ENCODE measurements around the gene RAB37. TPM values are rescaled to one million over a fixed set of nuclear protein-coding genes. Genes with fewer than 3 reads are reported as not detected.
A peak's percentile ranks its signal among the peaks of the same experiment; 100 is the strongest.

Gene RAB37
- total and polyA plus RNA-seq, 2 of the 13 experiments (the other 11 are each of a cell fraction or from before 2014, with no cell fraction given): 0.91 to 3.7 TPM

GRCh38 chr17:74738051-74738996 lies 1.3 kb downstream of the RAB37 start (continued):
- no peak for TF ChIP-seq ZUFSP (CRISPR knock-in tag; IDR thresholded peaks at IDR 0.05; ENCODE audit: borderline replicate concordance)
- TF ChIP-seq, protein P1, sequence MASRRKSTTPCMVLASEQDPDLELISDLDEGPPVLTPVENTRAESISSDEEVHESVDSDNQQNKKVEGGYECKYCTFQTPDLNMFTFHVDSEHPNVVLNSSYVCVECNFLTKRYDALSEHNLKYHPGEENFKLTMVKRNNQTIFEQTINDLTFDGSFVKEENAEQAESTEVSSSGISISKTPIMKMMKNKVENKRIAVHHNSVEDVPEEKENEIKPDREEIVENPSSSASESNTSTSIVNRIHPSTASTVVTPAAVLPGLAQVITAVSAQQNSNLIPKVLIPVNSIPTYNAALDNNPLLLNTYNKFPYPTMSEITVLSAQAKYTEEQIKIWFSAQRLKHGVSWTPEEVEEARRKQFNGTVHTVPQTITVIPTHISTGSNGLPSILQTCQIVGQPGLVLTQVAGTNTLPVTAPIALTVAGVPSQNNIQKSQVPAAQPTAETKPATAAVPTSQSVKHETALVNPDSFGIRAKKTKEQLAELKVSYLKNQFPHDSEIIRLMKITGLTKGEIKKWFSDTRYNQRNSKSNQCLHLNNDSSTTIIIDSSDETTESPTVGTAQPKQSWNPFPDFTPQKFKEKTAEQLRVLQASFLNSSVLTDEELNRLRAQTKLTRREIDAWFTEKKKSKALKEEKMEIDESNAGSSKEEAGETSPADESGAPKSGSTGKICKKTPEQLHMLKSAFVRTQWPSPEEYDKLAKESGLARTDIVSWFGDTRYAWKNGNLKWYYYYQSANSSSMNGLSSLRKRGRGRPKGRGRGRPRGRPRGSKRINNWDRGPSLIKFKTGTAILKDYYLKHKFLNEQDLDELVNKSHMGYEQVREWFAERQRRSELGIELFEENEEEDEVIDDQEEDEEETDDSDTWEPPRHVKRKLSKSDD (CRISPR knock-in tag; IDR thresholded peaks at IDR 0.05; ENCODE audit: low read depth): no peak
- peak; percentile 61; the same call in 1 of the 2 replicates for TF ChIP-seq ZNF788 (CRISPR knock-in tag; IDR thresholded peaks at IDR 0.05; ENCODE audit: borderline replicate concordance)
- TF ChIP-seq ZFY (CRISPR knock-in tag; IDR thresholded peaks at IDR 0.05): no peak
- TF ChIP-seq MTA3 (CRISPR knock-in tag; IDR thresholded peaks at IDR 0.05): no peak
- TF ChIP-seq TOE1 (CRISPR knock-in tag; IDR thresholded peaks at IDR 0.05): no peak
- no peak for TF ChIP-seq ZNF432 (CRISPR knock-in tag; IDR thresholded peaks at IDR 0.05; ENCODE audit: borderline replicate concordance)
- TF ChIP-seq NFE2L1 (CRISPR knock-in tag; IDR thresholded peaks at IDR 0.05; ENCODE audit: borderline replicate concordance): 0 out of 2 replicates have a peak, but pooled peaks have one; percentile 45
- no peak for TF ChIP-seq SAFB2 (CRISPR knock-in tag; IDR thresholded peaks at IDR 0.05; ENCODE audit: borderline replicate concordance, low read depth)
- no peak for TF ChIP-seq ZNF672 (CRISPR knock-in tag; IDR thresholded peaks at IDR 0.05)
- TF ChIP-seq MIER2 (CRISPR knock-in tag; IDR thresholded peaks at IDR 0.05): peak; percentile 67; the same call in 1 of the 2 replicates
- no peak for TF ChIP-seq GRHL1 (CRISPR knock-in tag; conservative IDR thresholded peaks at IDR 0.05)
- no peak for TF ChIP-seq GTF2F1 (IDR thresholded peaks at IDR 0.05; ENCODE audit: low read length)
- TF ChIP-seq ZNF225 (CRISPR knock-in tag; IDR thresholded peaks at IDR 0.05): 0 out of 2 replicates have a peak, but pooled peaks have one; percentile 17
- TF ChIP-seq ARNTL (CRISPR knock-in tag; IDR thresholded peaks at IDR 0.05): 0 out of 2 replicates have a peak, but pooled peaks have one; percentile 49
- no peak for TF ChIP-seq MAFF (IDR thresholded peaks at IDR 0.05; ENCODE audit: low read depth, low read length)
- TF ChIP-seq MNT (IDR thresholded peaks at IDR 0.05): no peak
- TF ChIP-seq, protein P2, sequence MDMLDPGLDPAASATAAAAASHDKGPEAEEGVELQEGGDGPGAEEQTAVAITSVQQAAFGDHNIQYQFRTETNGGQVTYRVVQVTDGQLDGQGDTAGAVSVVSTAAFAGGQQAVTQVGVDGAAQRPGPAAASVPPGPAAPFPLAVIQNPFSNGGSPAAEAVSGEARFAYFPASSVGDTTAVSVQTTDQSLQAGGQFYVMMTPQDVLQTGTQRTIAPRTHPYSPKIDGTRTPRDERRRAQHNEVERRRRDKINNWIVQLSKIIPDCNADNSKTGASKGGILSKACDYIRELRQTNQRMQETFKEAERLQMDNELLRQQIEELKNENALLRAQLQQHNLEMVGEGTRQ (IDR thresholded peaks at IDR 0.05; ENCODE audit: low read depth, low read length): no peak
- TF ChIP-seq, protein P2 (CRISPR knock-in tag; IDR thresholded peaks at IDR 0.05; ENCODE audit: borderline replicate concordance): no peak

Data from HepG2 (cell line).